H1 (cell line): ENCODE data around the gene SRPRA. TPM values are rescaled to one million over a fixed set of nuclear protein-coding genes. Genes with fewer than 3 reads are reported as not detected.

Experiments used
- ATF2 ChIP-seq: IDR thresholded peaks from 2 replicates; pipeline ENCODE4 v1.6.1; 2012; ENCODE audit warnings: low read length, inconsistent platforms
- BCL11A ChIP-seq, 2 experiments: IDR thresholded peaks; one replicate each; pipeline ENCODE4 v1.6.1; 2011; ENCODE audit warnings: low read depth in 2 of 2, low read length in 2 of 2, mild to moderate bottlenecking in 2 of 2
- CBX5 ChIP-seq: fragments of 300-800, 300-1000 bp; sonication (generic); IDR thresholded peaks from 2 replicates; pipeline ENCODE4 v1.7.1; 2016; ENCODE audit warnings: antibody characterized with exemption, low read length, low read depth
- CBX8 ChIP-seq: fragments of 300-800, 300-1000 bp; sonication (generic); IDR thresholded peaks from 2 replicates; pipeline ENCODE4 v1.7.1; 2016; ENCODE audit warnings: low read depth, low read length, borderline replicate concordance
- CHD2 ChIP-seq: IDR thresholded peaks from 2 replicates; pipeline ENCODE4 v1.6.1; 2012; ENCODE audit warnings: low read length, improper control_type of control experiment
- EGR1 ChIP-seq: IDR thresholded peaks from 2 replicates; pipeline ENCODE4 v1.6.1; 2011; ENCODE audit warnings: low read depth, low read length, borderline replicate concordance
- GABPA ChIP-seq: IDR thresholded peaks from 2 replicates; pipeline ENCODE4 v1.6.1; 2011; ENCODE audit warnings: mild to moderate bottlenecking, low read length, moderate library complexity, borderline replicate concordance; ENCODE audit not compliant: insufficient read depth
- NANOG ChIP-seq: IDR thresholded peaks from 2 replicates; pipeline ENCODE4 v1.6.1; 2011; ENCODE audit warnings: low read length, low read depth, mild to moderate bottlenecking, inconsistent platforms; ENCODE audit not compliant: insufficient read depth, poor library complexity, severe bottlenecking
- PHF8 ChIP-seq: fragments of 200-600 bp; sonication (generic); conservative IDR thresholded peaks from 2 replicates; pipeline ENCODE4 v1.7.1; 2012; ENCODE audit warnings: low read depth, mild to moderate bottlenecking, inconsistent platforms, low read length, moderate library complexity
- RAD21 ChIP-seq, 2 experiments: IDR thresholded peaks in 1 of 2; conservative IDR thresholded peaks in 1 of 2; 2 replicates each; pipeline ENCODE4 v1.6.1; 2011; ENCODE audit warnings: low read depth in 2 of 2, low read length in 2 of 2, improper control_type of control experiment in 1 of 2, inconsistent platforms in 1 of 2, mild to moderate bottlenecking in 1 of 2, moderate library complexity in 1 of 2
- RXRA ChIP-seq: IDR thresholded peaks from 2 replicates; pipeline ENCODE4 v1.6.1; 2011; ENCODE audit warnings: low read depth, mild to moderate bottlenecking, low read length, moderate library complexity; ENCODE audit not compliant: insufficient read depth
- SAP30 ChIP-seq: fragments of 300-600 bp; sonication (generic); IDR thresholded peaks from 2 replicates; pipeline ENCODE4 v1.7.1; 2012; ENCODE audit warnings: low read length, moderate library complexity, mild to moderate bottlenecking, inconsistent platforms; ENCODE audit not compliant: insufficient read depth, insufficient replicate concordance
- SIN3A ChIP-seq, 2 experiments: IDR thresholded peaks in 1 of 2; conservative IDR thresholded peaks in 1 of 2; 2 replicates each; pipeline ENCODE4 v1.6.1; 2011 to 2012; ENCODE audit warnings: low read length in 2 of 2, improper control_type of control experiment in 1 of 2, low read depth in 1 of 2, mild to moderate bottlenecking in 1 of 2
- TAF7 ChIP-seq: optimal IDR thresholded peaks from 2 replicates; pipeline ENCODE3; 2011; ENCODE audit warnings: low read depth, mild to moderate bottlenecking, inconsistent platforms, low read length, moderate library complexity, borderline replicate concordance
- polyA plus RNA-seq, 7 experiments: library from polyadenylated mRNA; depleted of rRNA in 3 of 7; stranded (reverse) in 5 of 7; unstranded in 2 of 7; fragments of >200 nt in 5 of 7; fragments of 200-250 nt in 2 of 7; gene quantifications; 1 replicate in 5 of 7; 2 replicates in 1 of 7; 4 replicates in 1 of 7; pipeline versions ENCODE4 v1.2.1 to v1.2.3, GENCODE V29; 2011 to 2013; ENCODE audit warnings: missing spikeins in 2 of 7, mixed read lengths in 2 of 7
- total RNA-seq: library from RNA; stranded (reverse); fragmentation: NEBNext Ultra II Directional; extraction: Animal tissue kit (Norgen Biotek cat#: 25700); gene quantifications from 2 replicates; pipeline ENCODE4 v1.2.1, GENCODE V29; 2021
- TF ChIP-seq, protein P1 (sequence below), 3 experiments: IDR thresholded peaks; 1 replicate in 2 of 3; 2 replicates in 1 of 3; pipeline versions ENCODE4 v1.5.1 to v1.6.1; 2011; ENCODE audit warnings: low read length in 3 of 3, mild to moderate bottlenecking in 3 of 3, inconsistent platforms in 2 of 3, low read depth in 1 of 3, moderate library complexity in 1 of 3; ENCODE audit not compliant: insufficient read depth in 1 of 3; ENCODE audit errors: control extremely low read depth in 1 of 3
- TF ChIP-seq, protein P2 (sequence below): IDR thresholded peaks from 2 replicates; pipeline ENCODE4 v1.6.1; 2011; ENCODE audit warnings: low read depth, mild to moderate bottlenecking, low read length; ENCODE audit not compliant: insufficient read depth

Gene SRPRA
- total and polyA plus RNA-seq, 2 of the 8 experiments (the other 6 are each of a cell fraction or from before 2014, with no cell fraction given), result 57.6 to 62.0 TPM

DNA sequence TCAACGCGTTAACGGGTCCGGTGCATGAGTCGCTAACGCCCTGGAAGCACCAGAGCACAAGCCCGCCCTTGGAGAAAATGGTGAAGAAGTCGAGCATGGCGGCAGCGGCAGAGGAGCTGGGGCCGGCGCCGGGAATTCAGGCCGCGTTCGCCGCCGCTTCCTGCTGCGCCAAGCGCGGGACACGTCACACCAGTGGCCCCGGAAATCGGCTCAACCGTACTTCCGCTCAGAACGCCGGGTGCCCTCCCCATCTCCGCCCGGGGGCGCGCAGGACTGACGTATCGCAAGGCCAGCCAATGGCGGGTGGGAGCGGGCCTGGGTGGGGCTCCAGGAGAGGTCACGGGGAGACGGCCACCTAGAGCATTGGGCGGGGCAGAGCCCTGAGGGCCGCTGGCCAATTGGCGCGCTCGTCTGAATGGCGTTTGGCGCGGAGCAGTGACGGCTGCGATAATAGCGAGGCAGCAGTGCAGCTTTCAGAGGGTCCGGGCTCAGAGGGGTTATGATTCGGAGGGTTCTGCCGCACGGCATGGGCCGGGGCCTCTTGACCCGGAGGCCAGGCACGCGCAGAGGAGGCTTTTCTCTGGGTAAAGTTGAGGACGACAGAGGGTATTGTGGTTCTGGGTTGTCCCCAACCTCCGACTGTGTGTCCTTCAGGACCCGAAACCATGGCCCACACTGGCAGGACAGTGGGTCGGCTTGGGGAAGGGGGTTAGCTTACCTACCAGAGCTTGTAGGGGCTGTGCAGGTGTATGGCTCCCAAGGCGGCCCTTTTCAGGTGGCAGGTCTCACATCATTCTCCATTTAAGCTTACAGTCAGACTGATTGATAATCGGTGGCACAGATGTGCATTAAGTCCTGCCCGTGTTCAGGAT, at the start of gene SRPRA, which contains the start of gene FOXRED1 (continued):
- TF ChIP-seq SIN3A (conservative IDR thresholded peaks at IDR 0.05 in 1 of 2, IDR thresholded peaks at IDR 0.05 in 1 of 2; ENCODE audit: low read depth in 1 of 2, low read length in 2 of 2) (peak; percentile 30 to 80; a peak in 2 of 4 replicates), RXRA (no peak), PHF8 (peak; percentile 87), BCL11A (IDR thresholded peaks at IDR 0.05; ENCODE audit: low read depth in 2 of 2, low read length in 2 of 2) (no peak), SAP30 (peak; percentile 52), TAF7 (peak; percentile 92), CBX5 (no peak), NANOG (peak; percentile 6), ATF2 (no peak), CBX8 (no peak), GABPA (peak; percentile 93), EGR1 (peak; percentile 62), RAD21 (IDR thresholded peaks at IDR 0.05 in 1 of 2, conservative IDR thresholded peaks at IDR 0.05 in 1 of 2; ENCODE audit: low read depth in 2 of 2, low read length in 2 of 2) (no peak), CHD2 (peak; percentile 78)
- TF ChIP-seq, protein P1, sequence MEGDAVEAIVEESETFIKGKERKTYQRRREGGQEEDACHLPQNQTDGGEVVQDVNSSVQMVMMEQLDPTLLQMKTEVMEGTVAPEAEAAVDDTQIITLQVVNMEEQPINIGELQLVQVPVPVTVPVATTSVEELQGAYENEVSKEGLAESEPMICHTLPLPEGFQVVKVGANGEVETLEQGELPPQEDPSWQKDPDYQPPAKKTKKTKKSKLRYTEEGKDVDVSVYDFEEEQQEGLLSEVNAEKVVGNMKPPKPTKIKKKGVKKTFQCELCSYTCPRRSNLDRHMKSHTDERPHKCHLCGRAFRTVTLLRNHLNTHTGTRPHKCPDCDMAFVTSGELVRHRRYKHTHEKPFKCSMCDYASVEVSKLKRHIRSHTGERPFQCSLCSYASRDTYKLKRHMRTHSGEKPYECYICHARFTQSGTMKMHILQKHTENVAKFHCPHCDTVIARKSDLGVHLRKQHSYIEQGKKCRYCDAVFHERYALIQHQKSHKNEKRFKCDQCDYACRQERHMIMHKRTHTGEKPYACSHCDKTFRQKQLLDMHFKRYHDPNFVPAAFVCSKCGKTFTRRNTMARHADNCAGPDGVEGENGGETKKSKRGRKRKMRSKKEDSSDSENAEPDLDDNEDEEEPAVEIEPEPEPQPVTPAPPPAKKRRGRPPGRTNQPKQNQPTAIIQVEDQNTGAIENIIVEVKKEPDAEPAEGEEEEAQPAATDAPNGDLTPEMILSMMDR (IDR thresholded peaks at IDR 0.05; ENCODE audit: control extremely low read depth in 1 of 3, insufficient read depth in 1 of 3, low read depth in 1 of 3, low read length in 3 of 3), result no peak
- TF ChIP-seq, protein P2, sequence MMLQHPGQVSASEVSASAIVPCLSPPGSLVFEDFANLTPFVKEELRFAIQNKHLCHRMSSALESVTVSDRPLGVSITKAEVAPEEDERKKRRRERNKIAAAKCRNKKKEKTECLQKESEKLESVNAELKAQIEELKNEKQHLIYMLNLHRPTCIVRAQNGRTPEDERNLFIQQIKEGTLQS, result peak; percentile 75
